COR-L47 (cell line): ENCODE data around the gene OCA2.

Experiments
- DNase-seq: peaks from one replicate; lab custom pipeline; 2025; lab: John Stamatoyannopoulos, UW

Gene OCA2

DNA sequence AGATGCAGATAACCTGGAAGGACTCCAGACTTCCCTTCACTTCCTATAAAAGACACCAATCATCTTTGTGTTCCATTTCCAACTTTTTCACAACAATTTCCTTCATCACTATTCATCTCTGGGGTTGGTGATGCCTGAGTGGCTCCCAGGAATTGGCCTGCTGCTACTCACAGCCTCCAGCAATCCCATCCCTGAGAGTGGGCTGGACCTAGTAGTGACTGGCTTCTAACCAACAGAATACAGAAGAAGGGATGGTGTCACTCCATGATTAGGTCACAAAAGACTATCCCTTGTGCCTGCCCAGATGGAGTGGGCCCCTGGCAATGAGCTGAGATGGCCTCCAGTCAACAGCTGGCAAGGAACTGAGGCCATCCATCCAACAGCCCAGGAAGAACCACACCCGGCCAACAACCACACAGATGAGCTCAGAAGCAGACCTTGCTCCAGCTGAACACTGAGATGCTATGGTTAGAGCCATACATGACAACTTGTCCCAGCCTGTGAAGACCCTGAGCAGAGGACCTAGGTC, 20.9 kb downstream of the OCA2 start:
- DNase-seq, result no peak

DNA sequence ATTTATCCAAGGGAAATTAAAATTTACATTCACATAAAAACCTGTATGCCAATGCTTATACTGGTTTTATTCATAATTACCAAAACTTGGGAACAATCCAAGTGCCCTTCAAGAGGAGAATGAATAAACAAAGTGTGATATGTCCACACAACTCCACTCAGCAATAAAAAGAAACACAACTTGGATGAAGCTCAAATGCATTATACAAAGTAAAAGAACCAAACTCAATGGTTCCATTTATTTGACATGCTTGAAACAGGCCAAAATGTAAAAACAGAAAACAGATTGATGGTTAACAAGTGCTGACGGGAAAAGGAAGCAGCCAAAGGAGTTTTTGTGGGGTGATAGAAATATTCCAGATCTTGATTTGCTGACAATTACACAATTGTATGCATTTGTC, 23.5 kb downstream of the OCA2 start:
- DNase-seq, result peak; percentile 39

DNA sequence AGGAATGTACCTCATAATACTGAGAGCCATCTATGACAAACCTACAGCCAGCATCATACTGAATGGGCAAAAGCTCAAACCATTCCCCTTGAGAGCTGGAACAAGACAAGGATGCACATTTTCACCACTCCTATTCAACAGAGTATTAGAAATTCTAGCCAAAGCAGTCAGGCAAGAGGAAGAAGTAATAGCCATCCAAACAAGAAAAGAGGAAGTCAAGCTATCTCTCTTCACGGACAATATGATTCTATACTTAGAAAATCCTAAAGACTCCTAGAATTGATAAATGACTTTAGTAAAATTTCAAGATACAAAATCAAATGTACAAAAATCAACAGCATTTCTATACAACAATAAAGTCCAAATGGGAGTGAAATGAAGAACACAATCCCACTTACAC, 30.2 kb downstream of the OCA2 start:
- no peak for DNase-seq

DNA sequence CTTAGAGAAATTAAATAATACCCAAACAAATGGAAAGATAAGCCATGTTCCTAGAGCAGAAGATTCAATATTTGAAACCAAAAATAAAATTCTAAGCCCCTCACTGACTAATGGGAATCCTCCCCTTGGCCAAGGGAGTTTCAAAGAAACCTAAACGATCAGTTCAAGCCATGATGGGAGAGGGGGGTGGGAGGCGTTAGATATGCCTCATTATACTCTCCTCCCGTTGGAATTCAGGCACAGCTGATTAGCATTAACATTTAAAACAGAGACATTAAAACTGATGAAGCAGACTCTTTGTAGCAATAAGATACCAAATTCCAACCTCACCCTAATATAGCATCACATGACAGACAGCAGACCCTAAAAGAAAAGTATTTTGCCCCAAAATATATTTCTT, 32.9 kb downstream of the OCA2 start:
- DNase-seq, result no peak

DNA sequence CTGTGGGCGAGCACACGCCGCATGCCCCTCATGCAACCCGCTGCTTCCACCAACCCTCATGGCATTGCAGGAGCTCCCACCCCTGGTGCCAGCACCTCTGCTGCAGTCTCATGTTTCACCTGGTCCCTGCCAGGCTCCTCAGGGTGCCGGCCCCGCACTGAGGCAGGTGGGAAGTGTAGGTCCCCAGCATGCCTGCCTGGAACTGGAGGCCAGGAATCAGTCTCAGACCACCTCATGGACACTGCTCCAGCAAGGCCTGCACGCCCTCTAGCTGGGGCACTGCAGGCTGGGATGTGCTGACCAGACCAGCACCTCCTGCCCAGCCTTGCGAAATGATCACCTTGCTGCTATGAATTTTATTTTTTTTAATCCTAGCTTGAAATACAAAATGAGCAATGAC, 39.1 kb downstream of the OCA2 start:
- peak; percentile 37 for DNase-seq

DNA sequence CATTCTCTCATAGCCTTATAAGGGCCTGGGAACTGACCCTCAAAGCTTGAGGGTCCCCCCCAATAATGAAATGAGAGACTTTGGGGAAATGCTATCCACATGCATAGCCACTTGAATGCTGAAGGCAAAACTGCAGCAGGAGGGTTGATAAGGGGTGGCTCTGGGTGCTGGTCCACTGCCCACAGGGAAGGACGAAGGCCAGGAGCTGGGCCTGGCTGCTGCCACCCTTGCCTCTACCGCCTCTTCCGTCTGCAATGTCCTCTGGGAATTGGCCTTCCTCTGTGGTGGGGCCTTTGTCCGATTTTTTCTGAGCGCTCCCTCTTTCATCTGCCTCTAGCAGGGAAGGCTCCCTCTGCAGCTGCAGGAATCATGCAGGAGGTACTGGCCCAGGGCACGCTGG, 41.0 kb downstream of the OCA2 start:
- DNase-seq, result no peak

DNA sequence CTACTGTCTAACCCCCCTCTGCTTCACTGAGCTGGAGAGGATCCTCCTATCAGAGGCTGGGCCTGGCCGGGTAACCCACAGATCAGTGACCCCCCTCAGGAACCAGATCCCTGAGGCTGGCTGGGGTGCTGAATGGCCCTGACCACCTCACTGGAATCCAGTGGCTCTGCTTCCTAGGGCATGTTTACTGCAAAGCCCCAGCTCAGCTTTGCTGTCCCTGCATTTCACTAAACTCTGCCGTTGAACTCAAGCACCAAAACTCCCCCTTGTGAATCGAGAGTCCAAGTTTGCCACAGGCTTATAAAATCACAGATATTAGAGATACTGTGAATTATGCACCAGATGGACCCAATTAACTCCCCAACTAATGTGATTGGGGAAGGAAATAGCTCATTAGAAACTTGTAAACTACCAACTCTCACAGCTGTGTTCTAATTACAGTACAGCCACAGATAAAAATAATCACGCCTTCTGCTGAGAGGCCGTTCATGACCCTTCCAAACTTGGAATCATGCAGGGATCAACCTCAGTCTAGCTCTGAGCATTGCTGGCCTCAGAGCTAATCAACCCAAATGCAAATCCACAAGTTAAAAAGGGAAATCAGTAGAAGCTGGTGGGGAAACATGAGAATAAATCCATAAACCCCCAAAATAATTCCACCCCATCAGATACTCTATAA, 47.0 kb downstream of the OCA2 start:
- DNase-seq, result no peak

DNA sequence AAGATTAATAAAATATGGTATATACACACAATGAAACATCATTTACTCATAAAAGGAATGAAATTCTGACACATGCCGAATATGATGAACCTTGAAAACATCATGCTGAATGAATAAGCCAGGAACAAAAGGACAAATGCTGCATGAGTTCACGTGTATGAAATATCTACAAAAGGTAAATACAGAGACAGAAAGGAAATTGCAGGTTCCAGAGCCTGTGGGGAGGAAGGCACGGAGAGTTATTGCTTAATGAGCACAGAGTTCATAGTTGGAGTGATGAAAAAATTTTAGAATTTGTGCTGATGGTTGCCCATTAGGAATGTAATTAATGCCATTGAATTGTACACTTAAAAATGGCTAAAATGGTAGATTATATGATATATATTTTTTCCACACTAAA, 49.5 kb downstream of the OCA2 start:
- DNase-seq, result no peak

DNA sequence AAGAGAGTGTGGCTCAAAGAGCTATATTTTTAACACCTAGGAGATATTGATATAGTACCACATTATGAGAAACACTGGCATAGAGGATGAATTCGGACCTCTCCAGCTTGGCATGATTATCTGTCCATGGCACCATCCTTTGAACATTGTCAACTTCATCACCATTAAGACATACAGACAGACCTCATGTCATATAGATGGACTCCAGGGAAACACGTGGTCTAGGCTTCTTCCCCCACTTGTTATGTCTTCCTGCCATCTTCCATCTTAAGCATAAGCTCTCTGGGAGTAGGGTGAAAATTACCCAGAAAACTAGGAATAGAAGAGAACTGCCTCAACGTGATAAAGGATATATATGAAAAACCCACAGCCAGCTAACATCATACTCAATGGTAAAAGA, 51.8 kb downstream of the OCA2 start:
- DNase-seq, result no peak

DNA sequence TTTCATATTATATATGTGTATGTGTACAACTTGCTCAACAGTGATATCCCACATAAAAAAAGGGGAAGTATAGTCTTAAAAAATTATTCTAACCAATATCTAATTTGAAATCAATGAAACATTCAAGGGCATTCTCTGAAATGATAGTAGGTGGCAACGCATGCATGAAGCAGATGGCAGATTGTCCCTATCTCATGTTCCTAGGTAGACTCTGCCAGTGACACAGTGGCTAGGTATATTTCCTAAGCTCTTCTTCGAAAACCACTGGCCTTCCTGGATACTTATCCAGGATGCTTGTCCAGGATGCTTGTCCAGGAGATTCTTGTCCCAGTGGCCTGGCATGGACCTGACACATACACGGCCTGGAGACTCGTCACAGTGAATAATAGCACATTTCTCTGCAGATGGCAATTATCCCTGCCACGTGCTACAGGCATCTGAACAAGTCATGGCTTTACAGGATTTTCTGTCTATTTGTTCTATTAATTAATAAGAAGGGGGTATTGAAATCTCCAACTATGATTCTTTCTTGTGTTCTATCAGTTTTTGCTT, 54.9 kb downstream of the OCA2 start:
- DNase-seq, result no peak

DNA sequence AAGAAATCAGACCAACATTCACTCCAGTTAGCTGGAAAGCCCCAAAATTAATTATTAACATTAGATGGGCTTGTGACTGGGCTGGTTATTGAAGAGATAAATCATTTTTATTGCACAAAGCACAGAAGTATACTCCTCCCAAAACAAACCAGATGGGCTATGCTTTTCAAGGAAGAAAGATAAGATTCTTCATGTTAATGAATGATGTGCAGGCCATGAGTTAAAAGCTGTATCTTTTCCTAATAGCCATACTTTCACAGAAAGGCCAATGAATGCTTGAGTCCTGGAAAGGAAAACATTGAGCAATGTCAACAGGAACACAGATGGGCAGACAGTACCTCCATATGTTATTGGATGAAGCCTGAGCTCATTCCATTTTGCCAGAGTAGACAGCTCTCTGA, 55.4 kb downstream of the OCA2 start:
- DNase-seq, result no peak

DNA sequence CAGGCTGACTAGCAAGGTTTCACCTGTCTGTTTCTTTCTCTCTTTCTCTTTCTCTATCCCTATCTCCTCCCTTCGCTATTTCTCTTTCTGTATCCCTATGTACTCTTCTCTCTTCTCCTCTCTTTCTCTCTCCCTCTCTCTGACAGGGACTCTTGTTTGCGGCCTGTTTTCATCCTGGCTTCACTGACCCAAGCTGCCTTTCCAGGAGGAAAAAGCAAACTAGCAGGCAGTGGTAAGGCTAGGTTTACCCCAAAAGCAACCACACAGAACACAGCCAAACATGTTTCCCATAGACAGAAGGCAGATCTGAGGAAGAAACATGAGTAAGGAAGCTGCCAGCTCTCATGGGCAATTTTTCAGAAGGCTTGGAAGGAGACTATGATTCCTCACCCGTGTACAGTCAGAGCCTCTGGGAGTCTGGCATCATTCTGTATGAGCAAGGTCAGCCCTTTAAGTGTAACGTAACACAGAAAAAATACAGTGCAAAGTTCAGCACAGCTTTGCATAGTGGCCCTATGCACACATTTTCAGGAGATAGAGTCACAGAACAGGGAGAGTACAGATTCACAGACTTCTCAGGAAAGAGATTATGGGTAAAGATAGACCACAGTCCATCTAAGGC, 61.0 kb downstream of the OCA2 start:
- DNase-seq, result no peak

DNA sequence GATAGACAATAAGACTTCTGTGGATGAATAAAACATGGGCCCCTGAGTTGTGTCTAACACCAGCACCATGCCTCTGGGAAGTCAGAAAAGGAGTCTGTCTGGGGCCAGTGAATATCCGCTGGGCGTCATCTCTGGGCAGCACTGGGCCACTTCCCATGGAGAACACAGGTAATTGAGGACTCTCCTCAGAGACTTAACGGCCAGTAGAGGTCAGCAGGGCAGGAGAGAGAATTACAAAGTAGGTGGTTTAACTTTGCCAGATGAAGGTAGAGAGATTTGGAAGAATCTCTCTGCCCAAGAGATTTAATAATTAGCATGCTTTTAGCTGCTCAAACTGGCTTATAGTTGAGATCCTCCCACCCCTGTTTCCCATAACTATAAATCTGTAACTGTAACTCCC, 65.7 kb downstream of the OCA2 start:
- DNase-seq, result no peak

DNA sequence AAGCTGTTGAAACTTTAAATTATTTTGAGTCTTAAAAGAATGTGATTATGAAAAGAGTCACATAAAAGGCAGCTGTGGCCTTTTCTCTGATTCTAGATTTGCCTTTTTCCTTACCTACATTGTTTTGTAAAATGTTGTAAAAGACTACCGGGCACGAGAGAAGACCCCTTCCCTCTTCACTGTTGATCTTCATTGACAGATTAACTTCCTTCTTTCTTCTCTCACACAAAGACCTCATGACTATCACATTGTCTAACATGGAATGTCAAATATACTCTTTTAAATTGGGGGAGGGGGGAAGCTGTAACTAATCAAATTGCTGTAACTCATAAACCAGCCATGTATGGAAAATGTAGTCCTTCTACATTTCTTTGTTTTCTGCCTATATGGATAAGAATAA, 68.3 kb downstream of the OCA2 start:
- no peak for DNase-seq

DNA sequence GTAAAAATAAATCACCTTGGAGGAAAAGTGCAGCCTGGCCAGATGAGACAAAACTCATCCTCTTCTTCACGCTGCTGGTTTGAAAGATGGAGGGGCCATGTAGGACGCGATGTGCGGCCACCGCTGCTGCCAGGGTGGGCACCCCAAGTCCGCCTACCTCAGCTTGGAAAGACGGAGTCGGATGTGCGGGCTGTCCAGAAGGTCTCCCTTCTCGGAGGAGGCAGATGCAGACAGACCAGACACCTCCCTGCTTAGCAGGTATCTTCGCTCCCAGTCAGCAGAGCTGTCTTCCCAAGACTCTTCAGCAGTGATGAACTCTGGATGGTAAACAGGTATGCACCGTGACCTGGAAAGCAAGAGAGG, 71.4 kb downstream of the OCA2 start:
- no peak for DNase-seq

DNA sequence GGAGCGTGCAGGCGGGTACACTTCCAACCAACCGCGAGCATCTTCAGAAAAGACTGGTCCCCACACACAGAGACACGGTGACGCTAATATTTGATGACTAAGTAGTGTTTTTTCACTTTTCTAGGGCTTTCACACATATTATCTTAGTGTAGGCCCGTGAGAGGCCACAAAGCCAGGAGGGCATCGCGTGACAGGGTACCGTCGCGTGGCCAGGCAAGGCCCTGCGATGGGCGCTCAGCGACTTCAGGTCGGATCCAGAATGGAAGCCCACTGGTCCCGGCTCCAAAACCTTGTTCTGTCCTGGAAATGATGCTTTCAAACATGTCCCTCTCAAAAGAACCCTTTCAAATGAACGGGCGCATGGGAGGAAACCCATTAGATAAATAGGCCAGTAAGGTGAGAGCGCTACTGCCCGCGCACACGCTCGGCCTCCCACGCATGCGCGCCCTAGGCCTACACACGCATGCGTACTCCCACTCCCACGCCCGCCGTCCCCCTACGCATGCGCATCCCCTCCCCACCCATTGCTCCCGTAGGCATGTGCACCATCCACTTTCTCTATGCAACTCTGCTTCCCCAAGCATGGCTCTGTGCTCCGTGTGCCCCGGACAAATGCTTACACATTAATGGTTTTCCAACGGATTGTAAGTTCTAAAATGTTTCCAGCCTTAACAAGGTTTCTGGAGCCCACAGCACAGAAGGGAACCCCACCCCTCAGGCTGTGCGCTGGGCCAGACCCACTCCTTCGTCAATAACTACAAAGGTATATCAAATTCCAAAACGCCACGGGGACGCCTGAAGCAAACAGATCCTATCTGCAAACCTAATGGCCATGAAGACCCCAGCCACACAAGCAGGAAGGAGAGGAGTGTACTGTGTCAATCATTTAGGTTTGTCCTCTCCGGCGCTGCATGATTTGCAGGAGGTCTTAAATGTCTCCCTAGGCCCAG, 72.1 kb downstream of the OCA2 start:
- no peak for DNase-seq

DNA sequence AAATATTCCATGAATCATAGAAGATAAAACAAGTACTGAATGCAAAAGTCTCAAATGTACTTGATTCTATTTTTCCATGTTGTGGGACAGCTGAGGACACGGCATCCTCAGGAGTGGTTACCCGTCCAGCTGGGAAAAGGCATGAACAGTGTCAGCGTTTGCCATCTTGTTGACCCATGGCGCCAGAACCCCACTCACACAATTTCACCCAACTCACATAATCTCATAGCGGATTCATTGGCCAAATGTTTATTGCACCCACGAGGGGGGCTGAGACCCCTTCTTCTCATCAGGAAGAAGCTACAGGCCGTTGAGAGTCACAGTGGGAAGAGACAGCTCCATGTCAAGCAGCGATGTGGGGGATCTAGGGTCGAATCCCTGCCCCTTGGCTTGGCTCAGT, 72.9 kb downstream of the OCA2 start:
- no peak for DNase-seq

DNA sequence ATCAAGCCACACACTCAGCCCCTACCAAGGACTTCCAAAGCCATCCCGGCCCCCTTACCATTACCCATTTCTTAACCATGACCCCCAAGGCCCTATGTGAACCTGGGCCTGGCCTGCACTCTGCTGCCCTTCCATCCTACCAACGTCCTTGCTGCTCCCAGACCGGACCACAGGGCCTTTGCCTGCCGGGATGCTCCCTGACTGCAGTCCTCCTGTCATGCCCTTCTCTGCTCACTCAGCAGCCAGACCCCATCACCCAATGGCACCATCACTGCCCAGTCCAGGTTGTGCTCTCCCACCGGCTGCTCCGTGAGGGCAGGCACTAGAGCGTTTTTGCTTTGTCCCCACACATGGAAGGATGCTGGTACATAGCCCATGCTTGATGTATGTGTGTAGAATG, 73.7 kb downstream of the OCA2 start:
- DNase-seq, result no peak

DNA sequence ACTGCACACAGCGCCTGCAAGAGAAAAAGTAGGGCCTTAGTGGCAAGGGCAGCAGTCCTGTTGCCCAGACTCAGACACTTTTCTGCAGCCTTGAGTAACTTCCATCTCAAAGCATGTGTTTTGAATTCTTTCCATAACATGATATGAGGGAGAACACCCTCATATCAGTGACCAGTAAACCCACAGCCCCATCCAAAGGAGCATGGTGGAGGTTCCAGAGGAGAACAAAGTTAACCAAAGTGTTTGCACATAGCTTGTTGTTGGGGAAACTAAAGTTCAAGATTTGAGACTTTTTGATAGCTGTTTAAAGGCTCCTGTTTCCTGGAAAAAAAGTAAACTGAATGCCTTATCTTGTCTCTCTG, 74.2 kb downstream of the OCA2 start:
- DNase-seq, result no peak

DNA sequence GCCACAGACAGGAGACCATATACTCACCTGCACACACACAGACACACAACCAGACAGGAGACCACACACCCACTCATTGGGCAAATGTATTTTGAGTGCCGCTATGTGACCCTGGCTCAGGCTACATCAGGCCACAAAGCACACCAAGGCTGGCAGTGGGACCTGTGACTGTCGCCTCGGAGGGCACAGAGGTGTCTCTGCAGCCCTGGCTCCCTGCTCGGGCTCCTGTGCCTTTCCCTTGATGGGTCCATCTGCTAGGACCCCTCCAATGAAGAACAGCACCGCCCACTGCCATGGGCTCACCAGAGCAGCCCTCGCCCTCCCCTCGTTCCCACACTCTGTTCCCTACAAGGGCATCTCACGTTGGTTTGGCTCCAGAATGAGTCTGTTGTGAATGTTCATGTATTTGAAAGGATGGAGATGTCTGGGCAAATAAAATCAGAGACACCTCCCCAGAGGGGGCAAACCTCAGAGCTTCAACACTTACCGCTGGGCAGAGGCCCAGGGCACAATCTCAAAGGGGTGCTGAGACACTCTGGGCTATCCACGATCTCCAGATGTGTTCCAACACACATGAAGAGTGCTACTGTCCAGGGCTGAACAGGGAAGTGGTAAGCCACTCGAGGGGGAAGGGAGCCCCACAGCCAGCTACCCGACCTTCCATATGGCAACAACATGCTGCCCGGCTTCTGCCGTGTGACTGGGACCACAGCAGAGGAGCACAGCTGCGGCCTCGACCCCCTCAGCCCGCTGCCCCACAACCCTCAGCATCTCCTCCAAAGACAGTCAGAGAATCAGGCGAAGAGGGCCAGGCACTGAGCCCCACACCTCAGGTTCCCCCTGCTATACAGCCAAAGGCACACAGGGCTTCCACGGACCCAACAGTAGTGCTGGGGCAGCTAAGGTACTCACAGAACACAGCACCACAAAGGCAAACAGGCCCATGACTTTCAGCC, 74.9 kb downstream of the OCA2 start:
- DNase-seq, result no peak

DNA sequence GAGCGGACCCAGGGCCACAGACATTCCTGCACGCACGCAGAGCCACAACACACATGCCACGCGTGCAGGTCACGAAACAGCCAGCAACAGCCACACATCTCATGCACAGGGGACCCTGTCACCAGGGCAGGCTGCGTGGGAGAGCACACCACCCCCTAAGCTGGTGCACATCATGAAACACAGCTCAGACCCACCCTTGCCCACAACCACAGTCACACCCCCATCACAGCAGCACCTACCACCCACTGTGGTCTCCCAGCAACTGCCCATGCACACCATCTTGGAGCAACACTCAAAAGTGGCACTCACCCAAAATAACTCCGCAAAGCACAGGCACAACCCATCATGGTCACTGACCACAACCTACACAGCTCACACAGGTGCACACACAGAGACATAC, 75.7 kb downstream of the OCA2 start:
- no peak for DNase-seq

DNA sequence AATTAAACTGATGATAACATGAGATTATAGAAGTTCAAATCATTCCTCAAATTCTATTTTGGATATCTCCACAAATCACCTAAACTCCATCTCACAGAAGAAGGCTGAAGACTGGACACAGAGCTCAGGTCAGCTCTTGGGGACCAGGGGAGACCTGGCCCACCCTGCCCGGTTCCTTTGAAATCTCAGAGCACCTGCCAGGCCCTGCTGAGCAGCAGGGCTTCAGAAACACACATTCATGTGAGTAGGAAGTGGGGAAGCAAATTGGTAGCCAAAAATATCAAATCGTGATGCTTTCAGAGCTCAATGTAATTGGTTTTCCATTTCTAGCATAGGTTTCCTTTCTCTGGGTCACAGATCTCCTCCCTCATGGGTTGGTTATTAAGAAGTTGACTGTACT, 76.2 kb downstream of the OCA2 start:
- DNase-seq, result no peak
